ENCODE measurements around the gene NRTN.
A peak's percentile ranks its signal among the peaks of the same experiment; 100 is the strongest.

NRTN gene

DNA sequence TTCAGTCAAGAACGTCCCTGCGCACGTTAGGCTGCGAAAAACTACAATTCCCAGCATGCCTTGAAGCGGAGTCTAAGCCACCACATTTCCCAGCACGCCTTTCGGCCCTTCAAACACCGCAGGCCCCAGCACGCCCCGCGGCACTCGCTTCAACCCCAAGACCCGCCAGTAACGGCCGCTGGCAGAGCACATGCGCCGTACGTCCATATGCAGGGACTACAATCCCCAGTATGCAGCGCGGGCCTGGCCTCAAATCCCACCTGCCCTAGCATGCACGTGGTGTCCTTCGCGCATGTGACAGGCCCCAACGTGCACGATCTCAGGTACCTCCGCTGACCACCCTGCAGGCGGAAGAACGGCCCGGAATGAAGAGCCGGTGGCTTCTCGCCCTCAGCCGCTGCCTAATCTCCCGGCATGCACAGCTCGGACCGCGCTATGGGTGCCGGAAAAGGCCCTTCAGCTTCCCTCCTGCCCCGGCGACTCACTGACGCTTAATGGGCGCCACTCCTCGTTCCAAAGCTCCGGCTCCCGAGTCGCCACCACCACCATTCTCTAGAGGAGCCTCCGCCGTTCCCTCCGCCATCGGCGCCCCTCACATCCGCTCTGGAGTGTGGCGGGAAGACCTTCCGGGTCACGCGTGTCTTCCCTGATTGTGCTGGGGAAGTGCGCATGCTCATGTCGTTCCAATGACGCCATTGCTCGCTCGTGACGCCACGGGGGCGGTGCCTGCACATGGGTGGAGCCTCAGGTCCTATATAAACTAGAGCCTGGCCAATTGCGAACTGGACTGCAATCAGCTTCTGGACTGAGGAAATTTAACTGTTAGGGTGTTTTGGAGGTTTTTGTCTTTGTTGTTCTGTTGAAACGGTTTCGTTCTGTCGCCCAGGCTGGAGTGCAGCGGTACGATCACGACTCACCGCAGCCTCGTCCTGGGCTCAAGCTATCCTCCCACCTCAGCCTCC is 14.0 kb upstream of the NRTN start, which contains the start of gene DUS3L:
Gene DUS3L (minus strand): TSS at position 605 of the 962 bp plus-strand sequence. CDS start 22 bp downstream, at position 583.
- DNase-seq (ENCODE audit: low read depth in 2 of 2): peak; percentile 88 to 92

DNA sequence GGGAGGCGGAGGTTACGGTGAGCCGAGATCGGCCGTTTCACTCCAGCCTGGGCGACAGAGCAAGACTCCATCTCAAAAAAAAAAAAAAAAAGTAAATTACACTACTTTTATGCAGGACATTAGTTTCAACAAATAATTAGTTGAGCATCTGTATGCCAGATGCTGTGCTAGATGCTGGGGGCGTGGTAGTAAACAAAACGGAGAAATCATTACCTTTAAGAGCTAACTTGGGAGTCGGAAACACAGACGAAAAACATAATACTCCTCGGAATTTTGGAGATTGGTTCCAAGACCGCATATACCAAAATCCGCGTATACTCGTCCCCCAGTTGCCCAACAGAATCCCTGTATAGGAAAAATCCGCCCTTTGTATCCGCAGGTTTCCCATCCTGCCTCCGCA is 12.6 kb upstream of the NRTN start:
- DNase-seq (ENCODE audit: low read depth in 2 of 2): no peak

DNA sequence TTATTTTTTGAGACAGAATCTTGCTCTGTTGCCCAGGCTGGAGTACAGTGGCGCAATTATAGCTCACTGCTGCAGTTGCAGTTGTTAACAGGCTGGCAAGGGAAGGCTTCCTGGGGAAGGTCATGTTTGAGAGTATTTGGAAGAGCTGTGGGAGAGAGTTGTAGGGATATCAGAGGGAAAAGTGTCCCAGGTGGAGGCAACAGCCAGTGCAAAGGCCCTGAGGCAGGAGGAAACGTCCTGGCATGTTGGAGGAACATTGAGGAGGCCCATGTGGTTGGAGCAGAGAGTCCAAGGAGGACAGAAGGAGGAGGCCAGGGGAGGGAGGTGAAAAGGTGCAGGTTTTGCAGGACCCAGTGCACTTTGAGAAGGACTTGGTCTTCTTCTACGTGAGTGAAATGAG is 11.7 kb upstream of the NRTN start:
- no peak for DNase-seq (ENCODE audit: low read depth in 2 of 2)

DNA sequence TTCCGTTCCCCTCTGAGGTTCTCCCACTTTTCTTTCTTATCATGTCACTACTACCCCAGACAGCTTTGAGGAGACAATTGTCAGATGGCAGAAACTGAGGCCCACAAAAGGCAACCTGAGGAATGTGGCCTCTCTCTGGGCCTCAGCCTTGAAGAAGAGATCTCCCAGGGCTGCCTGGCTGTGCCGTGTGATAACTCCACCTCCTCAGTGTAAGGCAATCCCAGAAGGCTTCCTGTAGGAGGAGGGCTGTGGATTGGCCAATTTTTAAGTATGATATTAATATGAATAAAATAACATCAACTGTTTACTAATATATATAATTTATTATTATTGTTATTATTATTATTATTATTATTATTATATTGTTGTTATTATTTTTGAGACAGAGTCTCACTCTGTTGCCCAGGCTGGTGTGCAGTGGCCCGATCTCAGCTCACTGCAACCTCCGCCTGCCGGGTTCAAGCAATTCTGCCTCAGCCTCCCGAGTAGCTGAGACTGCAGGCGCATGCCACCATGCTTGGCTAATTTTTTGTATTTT is 9.4 kb upstream of the NRTN start:
- no peak for DNase-seq (ENCODE audit: low read depth in 2 of 2)

DNA sequence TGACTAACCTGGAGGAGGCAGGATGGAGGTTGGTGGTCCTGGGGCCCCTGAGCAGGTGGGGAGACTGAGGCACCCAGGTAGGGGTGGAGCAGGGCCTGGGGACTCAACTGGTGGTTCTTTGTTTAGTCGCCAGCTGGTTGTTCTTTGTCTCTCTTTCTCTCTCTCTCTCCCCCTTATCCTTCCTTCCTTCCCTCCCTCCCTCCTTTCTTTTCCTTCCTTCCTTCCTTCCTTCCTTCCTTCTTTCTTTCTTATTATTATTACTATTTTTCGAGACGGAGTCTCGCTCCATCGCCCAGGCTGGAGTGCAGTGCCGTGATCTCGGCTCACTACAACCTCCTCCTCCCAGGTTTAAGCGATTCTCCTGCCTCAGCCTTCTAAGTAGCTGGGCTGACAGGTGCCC is 6.6 kb upstream of the NRTN start:
- DNase-seq (ENCODE audit: low read depth in 2 of 2): no peak

DNA sequence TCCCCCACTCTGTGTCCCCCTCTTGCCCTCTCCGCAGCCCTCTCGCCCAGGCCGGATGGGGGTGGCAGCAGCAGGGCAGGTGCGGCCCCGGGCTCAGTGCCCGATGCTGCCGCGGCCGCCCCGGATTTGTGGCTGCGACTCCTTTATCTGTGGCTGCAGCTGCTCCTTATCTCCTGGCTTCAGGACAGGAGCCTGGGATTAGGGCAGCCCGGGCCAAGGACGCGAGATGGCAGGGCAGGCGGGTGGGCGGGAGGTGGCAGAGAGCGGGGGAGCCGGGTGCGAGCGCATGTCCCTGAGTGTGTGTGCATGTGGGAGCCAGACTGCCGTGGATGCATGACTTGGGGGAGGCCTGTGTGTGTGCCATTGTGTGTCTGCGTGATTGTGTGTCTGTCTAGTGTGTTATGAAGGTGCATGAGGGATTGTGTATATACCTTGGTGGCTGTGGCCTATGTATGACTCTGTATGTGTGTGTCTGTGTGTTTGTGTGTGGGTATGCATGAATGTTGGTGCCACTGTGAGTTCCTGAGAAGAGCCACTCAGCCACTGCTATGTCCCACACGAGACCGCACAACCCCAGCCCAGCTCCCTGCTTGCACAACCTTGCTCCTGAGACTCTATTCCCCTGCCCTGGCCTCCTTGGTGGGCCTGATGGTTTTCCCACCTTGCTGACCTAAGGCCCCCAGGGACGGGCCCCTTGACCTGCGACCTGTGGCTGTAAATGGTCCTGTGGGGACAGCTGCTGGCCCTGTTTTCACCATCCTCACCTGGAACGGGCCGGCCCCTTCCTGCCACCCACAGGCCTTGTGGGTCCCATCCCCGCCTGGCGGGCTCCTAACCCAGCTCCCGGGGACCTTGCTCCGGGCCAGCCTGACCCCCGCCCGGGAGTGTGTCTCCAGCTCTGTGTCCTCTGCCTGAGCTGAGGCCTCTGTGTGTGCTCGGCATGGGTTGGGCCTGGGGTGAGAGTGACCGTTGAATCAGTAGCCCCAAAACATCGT is 5.3 kb upstream of the NRTN start:
- DNase-seq (ENCODE audit: low read depth in 2 of 2): no peak

DNA sequence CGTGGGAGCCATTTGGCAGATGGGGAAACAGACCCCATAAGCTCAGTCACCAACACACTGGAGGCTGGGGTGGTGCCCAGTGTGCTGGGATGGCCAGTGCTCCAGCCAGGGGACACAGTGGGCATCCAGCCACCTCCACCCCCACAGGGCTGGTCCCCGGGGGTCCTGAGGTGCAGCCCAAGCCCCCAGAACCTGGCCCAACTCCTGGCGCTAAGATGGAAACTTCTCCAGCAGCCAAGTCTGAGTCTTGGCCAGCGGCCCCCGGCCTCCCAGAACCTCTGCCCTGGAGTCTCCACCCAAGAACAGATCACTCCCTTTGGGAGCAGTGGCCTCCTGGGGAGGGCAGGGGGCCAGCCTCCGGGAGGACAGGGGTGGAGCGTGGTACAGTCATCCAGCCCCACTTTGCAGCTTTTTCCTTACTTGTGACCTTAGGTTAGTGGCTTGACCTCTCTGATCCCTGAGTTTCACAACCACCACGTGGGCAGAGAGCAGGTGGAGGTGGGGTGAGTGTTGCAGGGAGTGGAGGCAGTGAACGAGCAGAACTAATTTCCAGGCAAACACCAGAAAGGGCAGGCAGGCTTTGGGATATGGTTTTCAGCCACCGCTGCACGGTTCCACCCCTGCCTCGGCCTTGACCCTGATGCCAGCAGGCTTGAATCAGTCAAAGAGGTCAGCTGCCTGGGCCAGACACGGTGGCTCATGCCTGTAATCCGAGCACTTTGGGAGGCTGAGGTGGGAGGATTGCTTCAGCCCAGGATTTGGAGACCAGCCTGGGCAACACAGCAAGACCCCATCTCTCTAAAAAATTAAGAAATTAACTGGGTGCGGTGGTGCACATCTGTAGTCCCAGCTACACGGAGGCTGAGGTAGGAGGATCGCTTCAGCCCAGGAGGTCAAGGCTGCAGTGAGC is 4.3 kb upstream of the NRTN start:
- no peak for DNase-seq (ENCODE audit: low read depth in 2 of 2)

DNA sequence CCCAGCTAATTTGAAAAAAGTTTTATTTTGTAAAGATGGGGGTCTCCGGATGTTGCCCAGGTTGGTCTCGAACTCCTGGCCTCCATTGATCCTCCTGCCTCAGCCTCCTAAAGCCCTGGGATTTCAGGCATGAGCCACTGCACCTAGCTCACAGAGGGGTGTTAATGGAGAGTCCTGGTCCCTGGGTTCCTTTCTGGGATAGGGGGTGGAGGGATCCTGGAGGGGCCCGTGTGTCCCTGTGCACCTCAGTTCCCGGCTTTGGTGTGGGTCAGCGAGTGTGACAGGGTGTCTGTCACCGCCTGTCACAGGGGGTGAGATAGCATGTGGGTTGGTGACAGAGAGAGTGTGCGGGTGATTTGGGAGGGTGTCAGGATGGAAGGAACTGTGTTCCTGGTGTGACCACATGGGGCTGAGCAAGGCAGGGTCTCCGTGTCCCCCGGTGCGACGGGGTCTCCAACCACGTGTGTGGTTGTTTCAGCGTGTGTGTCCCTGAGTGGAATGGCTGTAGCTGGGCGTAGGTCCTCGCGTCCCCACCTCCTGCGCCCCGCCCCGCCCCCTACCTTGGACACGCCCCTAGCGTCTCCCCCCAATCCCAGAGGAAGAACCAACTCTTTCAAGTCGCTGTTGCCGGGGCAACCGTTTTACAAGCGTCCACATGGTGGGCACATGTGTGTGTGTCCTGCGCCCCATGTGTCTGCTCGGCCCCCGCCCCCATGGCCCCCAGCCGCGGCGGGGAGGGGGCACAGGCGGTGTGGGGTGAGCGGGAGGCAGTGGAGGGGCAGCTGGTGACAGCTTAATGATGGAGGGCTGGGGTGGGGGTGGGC is 2.9 kb upstream of the NRTN start:
- no peak for DNase-seq (ENCODE audit: low read depth in 2 of 2)

DNA sequence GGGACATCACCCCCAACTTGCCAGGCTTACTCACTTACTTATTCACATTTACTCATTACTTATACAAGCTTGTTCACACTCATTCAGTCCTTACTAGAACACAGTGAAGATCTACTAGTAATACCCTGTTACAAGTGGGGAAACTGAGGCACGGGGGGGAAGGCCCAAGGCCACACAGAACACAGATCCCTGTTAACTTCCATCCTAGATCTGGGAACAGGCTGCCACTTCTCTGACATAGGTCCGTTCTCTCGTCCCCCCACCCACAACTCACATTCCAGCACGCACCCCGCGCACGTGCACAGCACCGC is 1.5 kb upstream of the NRTN start:
- no peak for DNase-seq (ENCODE audit: low read depth in 2 of 2)

DNA sequence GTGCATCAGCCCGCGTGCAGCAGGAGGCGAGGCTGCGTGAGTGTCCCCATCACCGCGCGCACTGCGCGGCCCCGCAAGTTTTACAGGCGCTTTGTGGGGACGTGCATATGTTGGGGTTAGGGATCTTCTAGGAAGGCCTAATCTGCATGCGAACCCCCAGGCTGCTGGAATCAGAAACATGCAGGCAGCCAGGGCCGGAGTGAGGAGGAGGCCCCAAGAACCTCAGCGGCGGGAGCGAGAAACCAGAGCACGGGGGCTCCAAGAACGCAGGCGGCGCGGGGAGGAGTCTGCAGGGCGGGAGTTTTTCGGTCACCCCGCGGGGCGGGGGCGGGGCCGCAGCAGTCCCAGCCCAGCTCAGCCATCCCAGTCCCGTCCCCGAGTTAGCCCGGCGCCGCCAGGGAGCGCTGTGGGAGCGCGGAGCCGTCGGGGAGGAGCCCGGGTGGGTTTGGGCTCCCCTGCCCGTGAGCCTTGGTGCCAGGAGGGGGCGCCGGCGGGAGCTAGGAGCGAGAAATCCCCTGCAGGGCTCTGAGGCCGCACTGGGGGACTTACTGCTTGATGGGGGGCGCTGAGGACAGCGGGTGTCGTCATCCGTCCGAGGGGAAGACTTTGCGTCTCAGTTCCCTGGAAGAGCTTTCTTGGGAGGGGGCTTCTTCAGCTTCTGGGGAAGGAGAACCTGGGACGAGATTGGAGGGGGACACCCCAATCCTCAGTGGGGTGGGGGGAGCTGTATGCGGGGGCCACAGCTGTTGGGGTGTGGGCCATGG is 933 bp upstream of the NRTN start:
- peak; percentile 76 to 79 for DNase-seq (ENCODE audit: low read depth in 2 of 2)

DNA sequence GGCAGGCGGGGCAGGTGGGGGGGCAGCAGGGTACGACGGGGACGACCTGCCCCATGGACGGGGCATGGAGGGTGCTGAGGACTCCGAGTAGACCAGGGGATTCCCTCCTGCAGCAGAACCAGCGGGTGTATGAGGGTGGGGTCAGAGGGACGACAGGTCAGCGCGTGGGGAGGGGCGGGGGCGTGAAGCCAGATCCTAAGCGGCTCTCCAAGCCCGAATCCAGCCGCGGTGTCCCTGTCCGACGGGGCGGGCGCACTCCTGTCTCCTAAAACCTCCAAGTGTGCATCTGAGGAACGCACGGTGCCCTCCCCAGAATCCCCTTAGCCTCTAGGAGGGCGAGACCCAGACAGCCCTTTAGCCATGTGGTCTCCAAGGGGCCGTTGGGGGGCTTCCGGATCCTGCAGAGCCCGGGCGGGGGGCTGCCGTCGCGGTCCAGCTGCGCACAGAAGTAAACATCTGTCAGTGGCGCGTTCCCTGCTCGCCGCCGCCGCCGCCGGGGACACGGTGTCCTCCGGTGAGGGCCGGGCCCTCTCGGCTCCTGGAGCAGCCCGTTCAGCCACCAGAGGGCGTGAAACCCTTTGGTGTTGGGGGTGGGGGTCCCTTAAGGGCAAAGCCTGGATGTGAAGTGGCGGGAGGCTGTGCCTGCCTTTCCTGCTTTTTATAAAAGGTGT is 730 bp downstream of the NRTN start:
- peak in 1 of 2 donors; percentile 31 for DNase-seq (ENCODE audit: low read depth in 2 of 2)

DNA sequence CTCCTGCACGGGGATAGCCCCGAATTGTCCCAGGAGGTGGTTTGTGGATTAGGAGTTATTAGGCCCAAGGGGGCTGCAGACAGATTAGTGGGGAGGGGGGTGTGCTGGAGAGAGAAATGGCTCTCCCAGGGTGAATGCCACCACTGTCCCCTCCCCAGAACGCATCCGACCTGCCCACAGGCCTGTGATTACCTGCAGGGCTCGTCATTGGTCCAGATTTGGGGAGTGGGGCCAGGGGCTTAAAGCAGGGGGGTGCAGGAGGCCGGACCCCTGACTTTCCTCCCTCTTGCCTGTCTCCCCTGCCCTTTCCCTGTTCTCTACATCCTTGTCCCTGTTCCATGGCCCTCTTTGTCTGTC is 1.2 kb downstream of the NRTN start:
- no peak for DNase-seq (ENCODE audit: low read depth in 2 of 2)

DNA sequence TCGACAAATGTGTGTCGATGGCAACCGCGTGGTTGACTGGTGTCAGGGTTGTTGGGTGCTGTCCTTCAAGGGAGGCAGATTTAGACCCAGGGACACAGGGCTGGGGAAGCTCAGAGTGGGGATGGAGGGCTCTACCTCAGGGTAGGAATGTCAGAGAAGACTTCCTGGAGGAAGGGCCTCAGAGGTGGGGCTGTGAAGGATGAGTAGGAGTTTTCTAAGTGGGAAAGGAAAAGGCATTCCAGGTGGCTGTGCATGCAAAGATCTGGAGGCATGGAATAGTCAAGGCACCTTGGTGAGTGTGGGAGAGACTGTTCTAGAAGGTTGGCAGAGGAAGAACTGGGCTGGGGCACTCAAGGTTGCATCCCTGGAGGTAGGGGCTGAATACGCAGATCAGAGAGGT is 2.0 kb downstream of the NRTN start:
- no peak for DNase-seq (ENCODE audit: low read depth in 2 of 2)

DNA sequence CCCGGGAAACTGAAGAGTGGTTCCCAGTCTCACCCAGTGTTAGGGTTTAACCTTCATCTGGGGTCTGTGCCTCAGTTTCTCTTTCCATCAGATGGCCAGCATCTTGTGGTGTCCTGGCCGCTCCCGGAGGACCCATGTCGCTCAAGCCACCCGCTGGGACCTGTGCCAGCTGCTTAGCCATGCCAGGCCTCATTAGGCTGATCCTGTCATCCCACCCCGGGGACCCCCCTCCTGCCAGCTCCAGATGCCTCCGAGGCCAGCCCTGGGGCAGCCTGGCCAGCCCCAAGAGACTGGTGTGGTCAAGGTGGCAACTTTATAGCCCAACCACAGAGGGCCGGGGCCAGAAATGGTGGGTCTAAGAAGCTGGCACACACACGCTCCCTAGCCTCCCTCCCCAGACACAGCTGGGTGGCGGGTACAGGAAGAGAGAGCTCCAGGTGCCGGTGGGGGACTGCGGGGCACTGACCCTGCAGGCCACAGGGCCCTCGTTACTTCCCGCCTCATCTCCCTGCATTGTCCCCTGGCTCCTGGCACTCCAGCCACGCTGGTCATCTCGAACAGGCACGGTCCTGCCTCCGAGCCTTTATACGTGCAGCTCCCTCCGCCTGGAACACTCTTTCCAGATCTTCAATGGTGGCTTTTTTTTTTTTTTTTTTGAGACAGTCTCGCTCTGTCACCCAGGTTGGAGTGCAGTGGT is 3.4 kb downstream of the NRTN start:
- DNase-seq (ENCODE audit: low read depth in 2 of 2): no peak

DNA sequence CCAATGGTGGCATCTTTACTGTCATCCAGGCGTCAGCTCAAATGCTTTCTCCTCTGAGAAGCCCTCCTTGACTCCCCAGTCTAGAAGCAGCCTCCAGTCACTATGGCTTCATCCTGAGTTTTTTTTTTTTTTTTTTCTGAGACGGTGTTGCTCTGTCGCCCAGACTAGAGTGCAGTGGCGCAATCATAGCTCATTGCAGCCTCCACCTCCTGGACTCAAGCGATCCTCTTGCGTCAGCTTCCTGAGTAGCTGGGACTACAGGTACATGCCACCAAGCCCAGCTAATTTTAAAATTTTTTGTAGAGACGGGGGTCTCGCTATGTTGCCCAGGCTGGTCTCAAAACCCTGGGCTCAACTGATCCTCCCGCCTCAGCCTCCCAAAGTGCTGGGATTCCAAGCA is 4.2 kb downstream of the NRTN start:
- DNase-seq (ENCODE audit: low read depth in 2 of 2): no peak

DNA sequence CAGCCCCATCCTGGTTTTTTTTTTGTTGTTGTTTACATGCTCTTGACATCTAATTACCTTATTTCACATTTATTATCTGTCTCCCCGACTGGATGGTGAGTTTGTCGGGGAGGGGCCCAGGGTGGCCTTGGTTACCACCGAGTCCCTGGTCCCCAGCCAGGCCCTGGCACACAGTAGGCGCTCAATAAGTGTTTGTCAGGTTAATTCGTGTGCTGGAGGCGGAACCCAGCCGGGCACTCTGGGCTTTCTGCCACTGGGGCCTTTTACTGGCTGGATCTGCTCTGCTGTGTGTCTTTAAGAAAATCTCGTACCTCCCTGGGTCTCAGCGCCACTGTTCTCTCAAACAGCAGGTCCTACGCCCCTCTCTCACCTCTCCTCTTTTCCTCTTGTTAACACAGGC is 4.6 kb downstream of the NRTN start:
- DNase-seq (ENCODE audit: low read depth in 2 of 2): no peak

DNA sequence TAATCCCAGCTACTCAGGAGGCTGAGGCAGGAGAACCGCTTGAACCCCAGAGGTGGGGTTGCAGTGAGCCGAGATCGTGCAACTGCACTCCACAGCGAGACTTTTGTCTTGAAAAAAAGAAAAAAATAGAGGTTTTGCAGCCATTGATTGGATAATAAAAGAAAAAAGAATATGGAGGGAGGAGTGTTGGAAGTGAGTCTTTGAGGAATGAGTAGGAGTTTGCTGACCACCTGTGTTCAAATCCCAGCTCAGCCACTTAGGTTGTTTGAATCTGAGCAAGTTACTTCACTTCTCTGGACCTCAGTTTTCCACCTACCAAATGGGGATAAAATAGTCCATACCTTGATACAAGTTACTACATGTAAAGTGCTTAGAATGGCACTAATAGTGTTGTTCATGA is 6.2 kb downstream of the NRTN start:
- no peak for DNase-seq (ENCODE audit: low read depth in 2 of 2)

DNA sequence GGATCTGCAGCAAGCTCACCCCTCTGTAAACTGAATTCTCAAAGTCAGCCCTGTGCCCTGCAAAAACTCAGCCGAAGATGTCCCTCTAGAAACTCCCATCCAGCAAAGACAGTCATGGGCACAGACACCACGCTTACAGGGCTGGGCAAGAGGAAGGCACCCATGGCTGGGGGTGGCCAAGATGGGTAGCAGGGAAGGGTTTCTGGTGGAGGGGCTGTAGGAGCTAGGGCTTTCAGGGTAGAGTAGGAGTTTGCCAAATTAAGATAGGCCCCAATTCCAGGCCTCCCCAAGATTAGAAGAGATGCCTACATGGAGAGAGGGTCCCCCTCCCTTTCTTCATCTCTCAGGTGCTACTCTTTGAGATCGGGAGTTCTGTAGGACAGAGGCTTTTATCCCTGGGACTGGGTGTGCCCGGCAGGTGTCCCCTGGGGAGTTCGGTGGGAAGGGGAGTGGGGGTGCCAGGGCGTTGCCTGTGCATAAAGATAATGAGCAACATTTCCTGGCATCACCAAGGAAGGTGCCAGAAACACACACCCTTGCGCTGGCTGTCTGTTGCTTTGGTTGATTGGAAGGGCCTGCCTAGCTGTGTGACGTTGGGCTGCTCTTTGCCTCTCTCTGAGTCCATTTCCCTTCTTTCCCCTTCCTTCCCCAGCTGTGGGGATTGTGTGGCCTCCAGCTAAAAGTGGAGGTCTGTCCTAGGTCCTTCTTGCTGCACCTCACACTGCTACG is 9.4 kb downstream of the NRTN start:
- DNase-seq (ENCODE audit: low read depth in 2 of 2): no peak

All from stimulated activated CD8-positive, alpha-beta memory T cell treated with anti-CD3 and anti-CD28 coated beads, Interleukin-2, amount 100 ng/mL, for 1 hour (primary cell).